Stomach (tissue), 9 donors: ENCODE results near the gene PRKCA. TPM values are rescaled to one million over a fixed set of nuclear protein-coding genes. Genes with fewer than 3 reads are reported as not detected.
A peak's percentile ranks its signal among the peaks of the same experiment; 100 is the strongest.

ENCODE experiments used
- DNase-seq, 2 donors: peaks; one replicate each; pipeline versions ENCODE4 v3.0.0 to v3.0.0-alpha.2; 2013 to 2019
- H3K27ac ChIP-seq, 5 donors: fragments of 200-600 bp in 4 of 5; sonication (generic) in 4 of 5; one replicate each; pipeline ENCODE4 v1.5.1; 2013 to 2019; ENCODE audit warnings: mild to moderate bottlenecking in 1 of 5, moderate library complexity in 1 of 5
- H3K27me3 ChIP-seq, 3 donors: fragments of 200-600 bp; sonication (generic); one replicate each; pipeline ENCODE4 v1.5.1; 2017 to 2019; ENCODE audit warnings: mixed run types in 1 of 3
- H3K36me3 ChIP-seq, 4 donors: fragments of 200-600 bp; sonication (generic); 1 replicate in 3 of 4; 2 replicates in 1 of 4; pipeline ENCODE4 v1.5.1; 2016 to 2019
- H3K4me1 ChIP-seq, 4 donors: fragments of 200-600 bp; sonication (generic); one replicate each; pipeline ENCODE4 v1.5.1; 2016 to 2019
- H3K4me3 ChIP-seq, 4 donors: fragments of 200-600 bp; sonication (generic) in 3 of 4; one replicate each; pipeline ENCODE4 v1.5.1; 2016 to 2019; ENCODE audit warnings: mild to moderate bottlenecking in 1 of 4
- H3K9me3 ChIP-seq, 4 donors: fragments of 200-600 bp; sonication (generic); one replicate each; pipeline ENCODE4 v1.5.1; 2016 to 2019
- CTCF ChIP-seq, 7 experiments: fragments of 450-650 bp in 4 of 7; fragments of 200-600 bp in 3 of 7; sonication (generic) in 3 of 7; IDR thresholded peaks; one replicate each; pipeline ENCODE4 v1.5.1; 2016 to 2019; ENCODE audit warnings: antibody characterized with exemption in 7 of 7, control low read depth in 2 of 7, mild to moderate bottlenecking in 1 of 7
- EP300 ChIP-seq: sonication (generic); formaldehyde crosslinking; IDR thresholded peaks from one replicate; pipeline ENCODE4 v1.6.1; 2017; ENCODE audit warnings: antibody characterized with exemption
- POLR2A ChIP-seq, 4 donors: fragments of 450-650 bp; IDR thresholded peaks; one replicate each; pipeline ENCODE4 v1.6.1; 2016; ENCODE audit warnings: antibody characterized with exemption in 4 of 4, control low read depth in 2 of 4, mild to moderate bottlenecking in 1 of 4, moderate library complexity in 1 of 4
- POLR2AphosphoS5 ChIP-seq, 3 donors: sonication (generic); formaldehyde crosslinking; IDR thresholded peaks; one replicate each; pipeline ENCODE4 v1.6.1; 2016; ENCODE audit warnings: antibody characterized with exemption in 3 of 3
- WGBS, 5 donors: extraction: QIAGEN DNeasy Blood & Tissue Kit in 3 of 5; methylation state at CpG; one replicate each; pipeline versions ENCODE4 v1.1.5 to v1.1.7; 2013 to 2018; 5-methylcytosine and 5-hydroxymethylcytosine counted together
- intact Hi-C: fragments of 100-400 bp; cut with DNase I; formaldehyde crosslinking; loops from one replicate; pipeline ENCODE4 v1.15.1; 2023; ENCODE audit warnings: low total_unique reads
- polyA plus RNA-seq, 3 donors: library from polyadenylated mRNA; stranded (reverse); fragments of 200-250 nt; gene quantifications; one replicate each; pipeline ENCODE4 v1.2.3, GENCODE V29; 2013
- total RNA-seq, 5 donors: library from RNA; depleted of rRNA; stranded (reverse); fragments of >200 nt; gene quantifications; one replicate each; pipeline versions ENCODE4 v1.1.0 to v1.2.3, GENCODE V29; 2014 to 2016
- donor health status: healthy with polysubstance abuse.
- donor health status: Bipolar disorder and iron deficiency.
- donor health status: healthy.

Gene PRKCA
- total and polyA plus RNA-seq, 8 donors, result 2.1 to 41.1 (median 12.2) TPM

DNA sequence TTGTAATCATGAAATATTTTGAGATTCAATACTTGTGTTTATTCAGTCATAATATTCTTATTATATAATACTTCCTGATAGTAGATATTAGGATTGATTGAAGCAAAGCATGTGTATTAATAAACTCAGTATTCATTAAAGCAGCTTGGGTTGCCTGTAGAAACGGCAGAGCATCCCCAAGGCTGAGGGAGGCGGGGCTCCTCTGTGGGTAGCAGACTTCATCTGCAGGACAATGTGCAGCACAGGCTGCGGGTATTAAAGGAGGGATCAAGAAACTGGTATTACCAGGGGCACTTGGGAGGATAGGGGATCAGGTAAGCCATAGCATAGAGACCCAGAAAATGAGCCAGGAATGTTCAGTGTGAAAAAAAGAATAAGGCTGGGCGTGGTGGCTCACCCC is 213.6 kb downstream of the PRKCA start:
- peaks cover 0 to 24% (median 11%) of the 10 kb centered on the region in 4 donors for H3K4me1 ChIP-seq
- H3K36me3 ChIP-seq, result no peaks in the 10 kb centered on the region
- no peaks in the 10 kb centered on the region for H3K27me3 ChIP-seq
- H3K9me3 ChIP-seq, result no peaks in the 10 kb centered on the region
- 78 to 95% (median 88%) methylated on average over 4 of the region's 4 CpGs for WGBS, 5 donors
- H3K27ac ChIP-seq, result no peak overlapping the region
- no peak overlapping the region for H3K4me3 ChIP-seq
- intact Hi-C loops, result no loop called here
- no peak for DNase-seq
- TF ChIP-seq CTCF (IDR thresholded peaks at IDR 0.05), result no peak
- no peak for TF ChIP-seq POLR2A (IDR thresholded peaks at IDR 0.05)
- TF ChIP-seq EP300, result no peak
- no peak for TF ChIP-seq POLR2AphosphoS5 (IDR thresholded peaks at IDR 0.05)

DNA sequence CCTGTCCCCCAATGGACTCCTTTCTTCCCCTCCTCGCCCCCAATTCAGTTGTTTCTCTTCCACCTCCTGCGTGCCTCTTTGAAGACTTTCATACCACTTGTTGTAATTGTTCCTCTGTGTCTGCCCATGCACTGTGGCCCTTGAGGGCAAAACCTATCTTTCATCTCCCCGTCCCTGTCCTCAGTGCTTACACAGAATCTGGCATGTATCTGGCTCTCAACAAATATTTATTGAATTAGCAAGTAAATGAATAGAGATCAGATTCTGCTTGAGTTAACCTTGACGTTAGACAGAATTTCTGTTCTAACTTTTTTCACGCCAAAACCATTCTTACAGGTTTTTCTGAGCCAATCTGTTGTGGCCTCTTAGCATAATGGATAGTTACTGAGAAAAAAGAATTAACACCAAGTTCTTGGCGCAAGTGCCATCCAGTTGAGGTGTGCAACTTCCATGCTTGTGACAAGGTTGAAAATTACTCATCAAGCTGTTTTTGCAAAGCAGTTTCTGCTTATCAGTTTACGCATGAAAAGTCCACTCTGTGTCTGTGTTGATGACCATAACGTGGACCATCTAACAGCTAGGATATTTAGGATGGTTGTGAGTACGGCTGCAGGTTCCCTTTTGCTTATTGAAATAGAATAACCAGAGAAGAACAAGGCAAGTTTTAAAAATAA is 215.1 kb downstream of the PRKCA start:
- H3K36me3 ChIP-seq, result no peaks in the 10 kb centered on the region
- H3K4me3 ChIP-seq, result no peak overlapping the region
- 66 to 84% (median 75%) methylated on average over 9 of the region's 9 CpGs for WGBS, 5 donors
- H3K4me1 ChIP-seq, result peaks cover 0 to 39% (median 20%) of the 10 kb centered on the region in 4 donors
- H3K9me3 ChIP-seq, result no peaks in the 10 kb centered on the region
- TF ChIP-seq EP300, result no peak
- TF ChIP-seq CTCF (IDR thresholded peaks at IDR 0.05), result no peak
- TF ChIP-seq POLR2A (IDR thresholded peaks at IDR 0.05), result no peak
- no peak for TF ChIP-seq POLR2AphosphoS5 (IDR thresholded peaks at IDR 0.05)
- no peak for DNase-seq
- intact Hi-C loops, result no loop called here
- no peaks in the 10 kb centered on the region for H3K27me3 ChIP-seq
- H3K27ac ChIP-seq, result no peak overlapping the region

DNA sequence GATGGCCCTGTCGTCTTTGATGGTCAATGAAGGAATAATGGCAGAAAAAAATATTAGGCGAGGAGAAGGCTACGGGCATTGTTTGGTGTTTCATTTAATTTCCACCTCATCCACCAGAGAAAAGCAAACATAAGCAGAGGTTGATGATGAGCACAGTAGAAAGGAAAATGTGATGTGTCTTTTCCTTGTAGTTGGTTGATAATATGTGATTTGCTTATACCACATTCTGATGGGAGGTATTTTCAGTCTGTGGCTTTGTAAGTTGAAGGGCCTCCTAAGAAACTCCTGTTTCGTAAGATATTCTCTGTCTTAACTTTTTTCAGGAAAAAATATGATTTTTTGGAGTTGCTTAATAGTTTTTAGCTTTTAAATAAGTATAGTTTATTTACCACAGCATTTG is 215.7 kb downstream of the PRKCA start:
- WGBS, 5 donors, result 86 to 89% (median 86%) methylated on average over 4 of the region's 4 CpGs
- H3K9me3 ChIP-seq, result no peaks in the 10 kb centered on the region
- TF ChIP-seq POLR2A (IDR thresholded peaks at IDR 0.05) (no peak), EP300 (no peak), POLR2AphosphoS5 (IDR thresholded peaks at IDR 0.05) (no peak)
- no peak overlapping the region for H3K27ac ChIP-seq
- intact Hi-C loops, result no loop called here
- no peak overlapping the region for H3K4me3 ChIP-seq
- DNase-seq, result no peak
- peaks cover 0 to 44% (median 25%) of the 10 kb centered on the region in 4 donors for H3K4me1 ChIP-seq
- H3K27me3 ChIP-seq, result no peaks in the 10 kb centered on the region
- H3K36me3 ChIP-seq, result no peaks in the 10 kb centered on the region

- TF ChIP-seq POLR2A (IDR thresholded peaks at IDR 0.05) (no peak), CTCF (IDR thresholded peaks at IDR 0.05) (no peak), POLR2AphosphoS5 (IDR thresholded peaks at IDR 0.05) (no peak), EP300 (no peak)
- no peaks in the 10 kb centered on the region for H3K9me3 ChIP-seq
Measured at GRCh38 chr17:66518677-66519076, 216.3 kb downstream of the PRKCA start.

DNA sequence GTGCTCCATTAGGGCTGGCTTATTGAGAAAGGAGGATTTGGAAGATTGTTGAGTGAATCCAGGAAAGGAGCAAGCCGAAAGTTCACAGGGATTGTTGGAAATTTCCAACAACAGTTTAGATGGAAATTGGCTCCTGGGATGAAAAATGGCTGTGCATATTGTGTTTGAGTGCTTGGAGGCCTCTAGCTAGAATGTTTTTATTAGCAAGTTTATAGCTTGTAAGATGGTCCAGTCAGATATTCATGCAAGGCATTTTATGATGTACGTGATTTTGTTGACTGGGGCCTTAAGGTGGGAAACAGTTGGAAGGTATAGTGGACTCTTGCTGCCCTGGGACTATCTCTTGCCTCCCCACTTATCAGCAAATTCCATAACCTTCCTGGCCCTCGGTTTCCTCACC is 216.7 kb downstream of the PRKCA start:
- intact Hi-C loops, result no loop called here
- TF ChIP-seq CTCF (IDR thresholded peaks at IDR 0.05) (no peak), POLR2A (IDR thresholded peaks at IDR 0.05) (no peak), EP300 (no peak), POLR2AphosphoS5 (IDR thresholded peaks at IDR 0.05) (no peak)
- no peaks in the 10 kb centered on the region for H3K27me3 ChIP-seq
- DNase-seq, result no peak
- H3K27ac ChIP-seq, result no peak overlapping the region
- no peak overlapping the region for H3K4me3 ChIP-seq
- H3K9me3 ChIP-seq, result no peaks in the 10 kb centered on the region
- WGBS, 5 donors, result 83 to 95% (median 92%) methylated on average over 3 of the region's 3 CpGs
- H3K36me3 ChIP-seq, result no peaks in the 10 kb centered on the region
- peaks cover 0 to 54% (median 33%) of the 10 kb centered on the region in 4 donors for H3K4me1 ChIP-seq

More at GRCh38 chr17:66518677-66519076, 216.3 kb downstream of the PRKCA start:
- H3K4me3 ChIP-seq, result no peak overlapping the region
- no peak overlapping the region for H3K27ac ChIP-seq
- H3K36me3 ChIP-seq, result no peaks in the 10 kb centered on the region
- H3K27me3 ChIP-seq, result no peaks in the 10 kb centered on the region
- DNase-seq, result peak in 1 of 2 donors; percentile 47
- WGBS, 5 donors, result 53 to 83% (median 81%) methylated on average over 2 of the region's 2 CpGs
- peaks cover 0 to 49% (median 30%) of the 10 kb centered on the region in 4 donors for H3K4me1 ChIP-seq
- intact Hi-C loops, result no loop called here
